ENCODE data around the gene PARN.
A peak's percentile ranks its signal among the peaks of the same experiment; 100 is the strongest.
"Not testable (repeated sequence)": the region's sequence is repeated elsewhere in the genome, so short reads cannot be mapped to it uniquely, and the experiment has no call there.

PARN gene

GRCh38 chr16:14629919-14630619 is at the start of gene PARN:
Gene PARN (minus strand): TSS chr16:14630260. CDS start chr16:14630125, 135 bp downstream.
- peak; percentile 97 to 98 for DNase-seq

GRCh38 chr16:14678748-14679497 is 48.9 kb upstream of the PARN start:
- DNase-seq = no peak

- no peak for DNase-seq
These were observed 47.6 kb upstream of the PARN start for GRCh38 chr16:14677627-14678026.

- no peak for DNase-seq
These were observed 46.6 kb upstream of the PARN start for GRCh38 chr16:14676633-14677032.

GRCh38 chr16:14672403-14672971 is 42.4 kb upstream of the PARN start:
- no peak for DNase-seq

- DNase-seq = no peak
These were observed 39.7 kb upstream of the PARN start for GRCh38 chr16:14669776-14670175.

- DNase-seq = no peak
These were observed 38.6 kb upstream of the PARN start for GRCh38 chr16:14668556-14669223.

- no peak for DNase-seq
These were observed 37.5 kb upstream of the PARN start for GRCh38 chr16:14667347-14668266.

- DNase-seq = no peak
These were observed 28.0 kb upstream of the PARN start for GRCh38 chr16:14658063-14658462.

- no peak for DNase-seq
These were observed 22.7 kb upstream of the PARN start for GRCh38 chr16:14652726-14653125.

GRCh38 chr16:14650629-14651028 is 20.6 kb upstream of the PARN start:
- DNase-seq = no peak

GRCh38 chr16:14649816-14650215 is 19.8 kb upstream of the PARN start:
- DNase-seq = no peak

GRCh38 chr16:14641926-14642325 is 11.9 kb upstream of the PARN start:
- peak in 1 of 2 experiments; percentile 25 for DNase-seq

- DNase-seq = no peak
These were observed 11.1 kb upstream of the PARN start for GRCh38 chr16:14641206-14641605.

GRCh38 chr16:14640538-14640937 is 10.5 kb upstream of the PARN start:
- DNase-seq = no peak

GRCh38 chr16:14636951-14637240 is 6.8 kb upstream of the PARN start:
- not testable (repeated sequence) for DNase-seq

- DNase-seq = not testable (repeated sequence)
These were observed 6.3 kb upstream of the PARN start for GRCh38 chr16:14636179-14636950.

- no peak for DNase-seq
These were observed 5.5 kb upstream of the PARN start for GRCh38 chr16:14635395-14636165.

- DNase-seq = no peak
These were observed 4.3 kb upstream of the PARN start for GRCh38 chr16:14634389-14634725.

- peak; percentile 99 for DNase-seq
These were observed 2.9 kb upstream of the PARN start, which contains the start of gene BFAR for GRCh38 chr16:14632693-14633569. Gene BFAR (plus strand): TSS chr16:14632951. CDS start chr16:14644347, 11,396 bp downstream.
